ENCODE measurements around the gene GINS2.

Gene GINS2

DNA sequence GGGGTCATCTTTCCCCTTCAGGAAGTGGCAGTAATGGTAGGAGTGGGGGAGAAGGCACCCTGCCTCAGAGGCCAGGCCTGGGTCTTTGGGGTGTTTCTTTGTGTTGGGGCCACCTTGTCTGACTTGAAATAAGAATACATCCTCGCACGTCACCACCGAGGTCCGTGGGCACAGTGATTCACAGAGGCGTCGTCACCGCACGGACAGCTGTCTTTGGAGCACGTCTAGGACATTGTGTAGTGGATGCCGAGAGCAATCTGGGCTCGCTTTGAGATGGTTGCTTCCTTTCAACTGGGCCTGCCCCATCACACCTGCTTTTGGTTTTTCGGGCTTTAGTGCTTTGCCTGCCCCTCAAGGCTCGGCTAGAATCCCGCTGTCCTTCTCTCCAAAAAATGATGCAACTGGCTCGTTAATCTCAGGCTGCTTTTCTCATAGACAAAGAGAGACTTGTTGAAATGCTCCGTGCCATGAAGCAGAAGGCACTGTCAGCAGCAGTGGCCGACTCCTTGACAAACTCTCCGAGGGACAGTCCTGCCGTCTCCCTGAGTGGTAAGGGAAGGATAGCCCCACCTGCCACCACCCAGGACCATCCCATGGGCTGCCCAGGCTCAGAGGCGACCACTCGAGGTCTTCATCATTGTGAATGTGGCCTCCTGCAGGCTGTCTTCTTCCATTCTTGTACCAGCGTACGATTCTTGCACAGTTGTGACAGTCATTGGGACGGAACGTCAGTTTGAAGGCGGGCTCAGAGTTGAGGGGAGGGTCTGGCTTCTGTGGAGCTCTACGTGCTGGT, 24.0 kb downstream of the GINS2 start:
- H3K4me1 ChIP-seq (ENCODE audit: control insufficient read depth, insufficient read depth, low read length) = no peaks in the 10 kb centered on the region
- no peaks in the 10 kb centered on the region for H3K9me3 ChIP-seq (ENCODE audit: control insufficient read depth, low read length)
- DNase-seq (ENCODE audit: low read depth) = no peak
- no peaks in the 10 kb centered on the region for H3K27me3 ChIP-seq (replicated peaks; ENCODE audit: control insufficient read depth, insufficient read depth, low read length)
- no peak overlapping the region for H3K9ac ChIP-seq (ENCODE audit: low read length)
- peaks cover 97% of the 10 kb centered on the region for H3K36me3 ChIP-seq (ENCODE audit: control insufficient read depth, insufficient read depth, low read length, severe bottlenecking)
- H3K4me3 ChIP-seq (ENCODE audit: low read length) = no peak overlapping the region

DNA sequence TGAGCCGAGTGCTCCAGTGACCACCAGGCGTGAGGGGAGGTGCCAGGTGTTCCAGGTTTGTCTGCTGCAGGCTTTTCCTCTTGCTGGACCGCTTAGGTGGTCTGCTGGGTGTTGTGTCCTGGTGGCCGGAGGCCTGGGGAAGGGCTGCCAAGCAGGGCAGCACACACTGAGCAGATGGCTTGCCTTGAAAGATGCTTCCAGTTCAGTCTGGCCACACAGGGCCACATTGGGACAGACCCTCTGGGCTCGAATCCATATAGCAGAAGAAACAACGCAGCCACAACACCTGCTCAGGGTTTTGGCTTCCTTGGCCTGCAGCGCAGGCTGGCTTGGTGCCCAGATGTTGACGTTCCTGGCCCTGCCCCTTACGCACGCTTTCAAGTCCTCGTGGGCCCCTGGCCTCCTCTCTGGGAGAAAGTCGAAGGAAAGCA, 24.8 kb downstream of the GINS2 start:
- no peaks in the 10 kb centered on the region for H3K9me3 ChIP-seq (ENCODE audit: control insufficient read depth, low read length)
- H3K9ac ChIP-seq (ENCODE audit: low read length) = no peak overlapping the region
- no peak for DNase-seq (ENCODE audit: low read depth)
- no peaks in the 10 kb centered on the region for H3K4me1 ChIP-seq (ENCODE audit: control insufficient read depth, insufficient read depth, low read length)
- no peaks in the 10 kb centered on the region for H3K27me3 ChIP-seq (replicated peaks; ENCODE audit: control insufficient read depth, insufficient read depth, low read length)
- no peak overlapping the region for H3K4me3 ChIP-seq (ENCODE audit: low read length)
- H3K36me3 ChIP-seq (ENCODE audit: control insufficient read depth, insufficient read depth, low read length, severe bottlenecking) = peaks cover 96% of the 10 kb centered on the region

DNA sequence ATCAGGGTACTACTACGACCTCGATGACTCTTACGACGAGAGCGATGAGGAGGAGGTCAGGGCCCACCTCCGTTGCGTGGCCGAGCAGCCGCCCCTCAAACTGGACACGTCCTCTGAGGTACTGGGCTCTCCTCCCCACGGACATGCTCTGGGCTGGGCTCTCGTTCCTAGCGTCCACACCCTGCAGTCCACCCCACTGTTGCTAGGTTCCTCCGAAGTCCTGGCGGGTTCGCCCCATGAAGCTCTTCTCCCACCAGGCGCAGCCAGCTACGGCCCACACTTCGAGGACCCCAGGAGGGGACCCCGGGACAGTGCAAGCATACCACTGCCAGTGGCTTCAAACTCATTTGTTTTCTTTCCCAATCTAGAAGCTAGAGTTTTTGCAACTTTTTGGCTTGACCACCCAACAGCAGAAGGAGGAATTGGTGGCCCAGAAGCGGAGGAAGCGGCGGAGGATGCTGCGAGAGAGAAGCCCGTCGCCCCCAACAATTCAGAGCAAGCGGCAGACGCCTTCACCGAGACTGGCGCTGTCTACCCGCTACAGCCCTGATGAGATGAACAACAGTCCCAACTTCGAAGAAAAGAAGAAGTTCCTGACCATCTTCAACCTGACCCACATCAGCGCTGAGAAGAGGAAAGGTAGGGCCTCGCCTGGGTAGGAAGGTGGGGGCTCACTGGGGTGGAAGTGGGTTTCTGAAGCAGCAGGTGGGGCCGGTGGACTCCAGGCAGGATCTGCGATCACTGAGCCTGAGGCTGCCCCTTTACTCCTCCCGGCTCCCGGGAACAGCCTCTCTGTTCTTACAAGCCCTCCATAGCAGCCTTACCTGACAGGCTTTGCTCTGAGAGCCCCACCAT, 25.6 kb downstream of the GINS2 start:
- H3K4me3 ChIP-seq (ENCODE audit: low read length) = no peak overlapping the region

DNA sequence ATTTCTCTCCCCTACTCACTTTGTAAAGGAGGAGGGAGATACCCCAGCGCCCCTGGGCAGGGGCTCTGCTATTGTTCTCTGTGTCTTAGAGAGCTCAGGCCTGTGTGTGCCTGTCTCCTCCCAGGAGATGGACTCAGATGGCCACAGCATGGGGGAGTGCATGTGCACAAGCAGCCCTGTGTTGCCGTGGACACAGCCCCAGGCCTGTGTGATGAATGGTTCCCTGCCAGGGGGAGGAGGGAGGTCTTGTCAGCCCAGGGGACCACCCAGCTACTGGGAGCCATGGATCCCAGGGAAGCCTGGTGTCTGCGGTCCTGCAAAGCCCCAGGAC, 26.3 kb downstream of the GINS2 start:
- Histone ChIP-seq H3K4me3 (ENCODE audit: low read length) (no peak overlapping the region), H3K9ac (ENCODE audit: low read length) (no peak overlapping the region), H3K4me1 (ENCODE audit: control insufficient read depth, insufficient read depth, low read length) (peaks cover under 1% of the 10 kb centered on the region), H3K27me3 (replicated peaks; ENCODE audit: control insufficient read depth, insufficient read depth, low read length) (no peaks in the 10 kb centered on the region), H3K9me3 (ENCODE audit: control insufficient read depth, low read length) (no peaks in the 10 kb centered on the region), H3K36me3 (ENCODE audit: control insufficient read depth, insufficient read depth, low read length, severe bottlenecking) (peaks cover 97% of the 10 kb centered on the region)
- DNase-seq (ENCODE audit: low read depth) = no peak

More for the DNA sequence above, 25.6 kb downstream of the GINS2 start:
- Histone ChIP-seq H3K4me1 (ENCODE audit: control insufficient read depth, insufficient read depth, low read length) (no peaks in the 10 kb centered on the region), H3K36me3 (ENCODE audit: control insufficient read depth, insufficient read depth, low read length, severe bottlenecking) (peaks cover 97% of the 10 kb centered on the region), H3K9me3 (ENCODE audit: control insufficient read depth, low read length) (no peaks in the 10 kb centered on the region), H3K9ac (ENCODE audit: low read length) (no peak overlapping the region), H3K27me3 (replicated peaks; ENCODE audit: control insufficient read depth, insufficient read depth, low read length) (no peaks in the 10 kb centered on the region)
- no peak for DNase-seq (ENCODE audit: low read depth)

GRCh38 chr16:85661740-85662481, 26.8 kb downstream of the GINS2 start:
- no peaks in the 10 kb centered on the region for H3K27me3 ChIP-seq (replicated peaks; ENCODE audit: control insufficient read depth, insufficient read depth, low read length)
- H3K9ac ChIP-seq (ENCODE audit: low read length) = no peak overlapping the region
- H3K9me3 ChIP-seq (ENCODE audit: control insufficient read depth, low read length) = no peaks in the 10 kb centered on the region
- H3K4me1 ChIP-seq (ENCODE audit: control insufficient read depth, insufficient read depth, low read length) = peaks cover 6% of the 10 kb centered on the region
- DNase-seq (ENCODE audit: low read depth) = no peak
- H3K36me3 ChIP-seq (ENCODE audit: control insufficient read depth, insufficient read depth, low read length, severe bottlenecking) = peaks cover 97% of the 10 kb centered on the region
- no peak overlapping the region for H3K4me3 ChIP-seq (ENCODE audit: low read length)

- no peaks in the 10 kb centered on the region for H3K9me3 ChIP-seq (ENCODE audit: control insufficient read depth, low read length)
- H3K36me3 ChIP-seq (ENCODE audit: control insufficient read depth, insufficient read depth, low read length, severe bottlenecking) = peaks cover 97% of the 10 kb centered on the region
- no peak overlapping the region for H3K9ac ChIP-seq (ENCODE audit: low read length)
- H3K27me3 ChIP-seq (replicated peaks; ENCODE audit: control insufficient read depth, insufficient read depth, low read length) = no peaks in the 10 kb centered on the region
- H3K4me3 ChIP-seq (ENCODE audit: low read length) = no peak overlapping the region
- peaks cover 13% of the 10 kb centered on the region for H3K4me1 ChIP-seq (ENCODE audit: control insufficient read depth, insufficient read depth, low read length)
- no peak for DNase-seq (ENCODE audit: low read depth)
Measured at GRCh38 chr16:85660843-85661739, 27.7 kb downstream of the GINS2 start.

GRCh38 chr16:85659805-85660511, 28.8 kb downstream of the GINS2 start:
- peaks cover 95% of the 10 kb centered on the region for H3K36me3 ChIP-seq (ENCODE audit: control insufficient read depth, insufficient read depth, low read length, severe bottlenecking)
- H3K27me3 ChIP-seq (replicated peaks; ENCODE audit: control insufficient read depth, insufficient read depth, low read length) = no peaks in the 10 kb centered on the region
- no peak overlapping the region for H3K9ac ChIP-seq (ENCODE audit: low read length)
- H3K9me3 ChIP-seq (ENCODE audit: control insufficient read depth, low read length) = no peaks in the 10 kb centered on the region
- no peak overlapping the region for H3K4me3 ChIP-seq (ENCODE audit: low read length)
- peak; percentile 58 for DNase-seq (ENCODE audit: low read depth)
- peaks cover 14% of the 10 kb centered on the region for H3K4me1 ChIP-seq (ENCODE audit: control insufficient read depth, insufficient read depth, low read length)

DNA sequence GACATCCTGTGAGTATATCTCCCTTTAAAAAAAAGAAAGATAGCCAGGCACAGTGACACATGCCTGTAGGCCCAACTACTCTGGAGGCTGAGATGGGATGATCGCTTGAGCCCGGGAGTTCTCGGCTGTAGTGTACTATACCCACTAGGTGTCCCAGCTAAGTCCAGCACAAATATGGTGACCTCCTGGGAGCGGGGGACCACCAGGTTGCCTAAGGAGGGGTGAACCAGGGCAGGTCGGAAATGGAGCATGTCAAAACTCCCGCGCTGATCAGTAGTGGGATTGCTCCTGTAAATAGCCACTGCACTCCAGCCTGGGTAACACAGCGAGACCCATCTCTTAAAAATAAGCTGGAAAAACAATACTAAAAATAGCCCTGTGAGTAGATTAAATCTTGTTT, 29.4 kb downstream of the GINS2 start:
- no peak for DNase-seq (ENCODE audit: low read depth)
- peaks cover 95% of the 10 kb centered on the region for H3K36me3 ChIP-seq (ENCODE audit: control insufficient read depth, insufficient read depth, low read length, severe bottlenecking)

GRCh38 chr16:85658504-85659326, 30.0 kb downstream of the GINS2 start:
- Histone ChIP-seq H3K9ac (ENCODE audit: low read length) (no peak overlapping the region), H3K27me3 (replicated peaks; ENCODE audit: control insufficient read depth, insufficient read depth, low read length) (no peaks in the 10 kb centered on the region), H3K4me1 (ENCODE audit: control insufficient read depth, insufficient read depth, low read length) (peaks cover 14% of the 10 kb centered on the region), H3K36me3 (ENCODE audit: control insufficient read depth, insufficient read depth, low read length, severe bottlenecking) (peaks cover 94% of the 10 kb centered on the region), H3K4me3 (ENCODE audit: low read length) (no peak overlapping the region), H3K9me3 (ENCODE audit: control insufficient read depth, low read length) (no peaks in the 10 kb centered on the region)
- no peak for DNase-seq (ENCODE audit: low read depth)

More for the DNA sequence above, 29.4 kb downstream of the GINS2 start:
- H3K9me3 ChIP-seq (ENCODE audit: control insufficient read depth, low read length) = no peaks in the 10 kb centered on the region
- H3K4me1 ChIP-seq (ENCODE audit: control insufficient read depth, insufficient read depth, low read length) = peaks cover 14% of the 10 kb centered on the region
- no peak overlapping the region for H3K4me3 ChIP-seq (ENCODE audit: low read length)
- no peak overlapping the region for H3K9ac ChIP-seq (ENCODE audit: low read length)
- no peaks in the 10 kb centered on the region for H3K27me3 ChIP-seq (replicated peaks; ENCODE audit: control insufficient read depth, insufficient read depth, low read length)
